Measurements from ENCODE around the gene GGCX. TPM values are rescaled to one million over a fixed set of nuclear protein-coding genes. Genes with fewer than 3 reads are reported as not detected.
"Not testable (repeated sequence)": the region's sequence is repeated elsewhere in the genome, so short reads cannot be mapped to it uniquely, and the experiment has no call there.

GGCX gene
- polyA plus RNA-seq, 3 donors = 9.0 to 31.3 (median 25.5) TPM

DNA sequence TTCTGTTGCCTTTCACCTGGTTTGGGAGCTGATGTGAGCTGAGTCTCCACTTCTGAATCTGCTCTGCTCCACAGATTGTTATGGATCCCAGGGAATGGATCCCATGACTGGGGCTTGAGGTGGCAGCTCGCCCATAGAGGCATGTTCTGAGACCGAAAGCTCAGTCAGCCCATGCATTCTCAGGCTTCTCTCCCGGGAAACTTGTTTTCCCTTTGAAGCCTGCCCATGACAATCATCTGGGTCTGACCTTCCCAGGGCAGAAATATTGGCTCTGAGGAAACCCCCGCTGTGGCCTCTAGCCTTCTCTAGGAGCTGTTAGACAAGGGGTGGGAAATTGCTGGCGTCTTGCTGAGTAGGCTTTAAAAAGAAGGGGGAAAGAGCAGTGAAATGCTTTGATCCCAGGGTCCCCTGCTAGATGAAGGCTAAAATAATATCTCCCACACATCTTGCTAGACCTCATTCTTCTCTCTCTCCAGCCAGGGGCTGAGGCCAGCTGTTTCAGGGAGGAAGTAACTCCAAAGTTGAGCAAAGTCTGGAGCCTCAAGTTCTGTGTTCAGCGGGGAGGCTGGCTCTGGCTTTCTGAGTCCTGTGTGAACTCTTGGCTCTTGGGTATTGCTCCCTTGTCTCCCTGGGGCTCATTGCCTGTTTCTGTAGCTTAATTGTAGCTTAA is 18.1 kb upstream of the GGCX start:
- H3K27ac ChIP-seq (ENCODE audit: low read depth, low read length) = no peak overlapping the region
- WGBS, 3 donors = 30 to 37% (median 36%) methylated on average over 6 of the region's 6 CpGs

DNA sequence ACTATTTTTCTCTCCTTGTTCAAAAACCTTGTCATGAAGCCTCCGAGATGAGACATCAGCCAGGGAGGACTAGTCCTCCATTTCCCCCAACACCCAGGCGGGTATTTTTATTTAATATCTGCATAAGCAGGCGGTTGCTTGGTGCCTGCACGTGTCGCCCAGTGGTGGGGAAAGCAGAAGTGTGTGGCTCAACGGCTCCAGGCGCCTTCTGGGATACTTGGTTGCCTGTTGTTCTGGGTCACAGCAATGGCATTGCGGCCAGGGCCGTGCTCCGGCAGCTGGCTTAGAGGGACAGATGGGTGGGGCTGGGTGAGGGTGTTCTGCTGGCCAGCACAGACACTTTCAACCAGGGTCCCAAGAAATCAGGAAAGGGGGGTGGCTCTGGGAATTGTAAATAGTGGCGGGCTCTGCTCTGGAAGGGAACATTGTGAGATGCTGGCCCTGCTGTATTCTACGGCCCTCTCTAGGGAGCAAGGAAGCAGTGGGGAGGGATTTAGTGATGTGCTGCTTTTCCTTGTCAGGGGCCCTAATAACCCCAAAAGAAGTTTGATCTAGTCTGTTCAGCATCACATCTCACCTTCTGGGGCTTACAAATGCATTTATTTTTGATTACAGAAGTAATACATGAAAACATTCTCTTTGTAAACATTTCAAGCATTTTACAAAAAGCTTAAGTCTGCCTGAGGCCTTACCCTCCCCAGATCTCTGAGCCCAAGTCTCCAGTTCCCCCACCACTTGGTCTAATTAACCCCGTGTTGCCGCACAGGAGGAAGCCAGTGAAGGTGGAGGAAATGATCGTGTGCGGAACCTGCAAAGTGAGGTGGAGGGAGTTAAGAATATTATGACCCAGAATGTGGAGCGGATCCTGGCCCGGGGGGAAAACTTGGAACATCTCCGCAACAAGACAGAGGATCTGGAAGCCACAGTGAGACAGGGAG is 17.2 kb upstream of the GGCX start:
- no peak overlapping the region for H3K27ac ChIP-seq (ENCODE audit: low read depth, low read length)
- 18 to 28% (median 27%) methylated on average over 19 of the region's 19 CpGs for WGBS, 3 donors

GRCh38 chr2:85577386-85578242 is 16.3 kb upstream of the GGCX start, which contains the start of gene VAMP8:
Gene VAMP8, plus strand, starts transcription at chr2:85577586. Its CDS starts 61 bp downstream, at chr2:85577647.
- H3K27ac ChIP-seq (ENCODE audit: low read depth, low read length) = no peak within 1 kb of the TSS

GRCh38 chr2:85577063-85577385 is 15.7 kb upstream of the GGCX start:
- no peak overlapping the region for H3K27ac ChIP-seq (ENCODE audit: low read depth, low read length)

More at GRCh38 chr2:85577386-85578242, 16.3 kb upstream of the GGCX start, which contains the start of gene VAMP8:
- 11 to 24% (median 19%) methylated on average over 19 of the region's 19 CpGs for WGBS, 3 donors

GRCh38 chr2:85575739-85576138 is 14.4 kb upstream of the GGCX start:
- 76 to 92% (median 92%) methylated on average over 8 of the region's 8 CpGs for WGBS, 3 donors
- H3K27ac ChIP-seq (ENCODE audit: low read depth, low read length) = no peak overlapping the region

More at GRCh38 chr2:85577063-85577385, 15.7 kb upstream of the GGCX start:
- WGBS, 3 donors = 36 to 55% (median 49%) methylated on average over 3 of the region's 3 CpGs

DNA sequence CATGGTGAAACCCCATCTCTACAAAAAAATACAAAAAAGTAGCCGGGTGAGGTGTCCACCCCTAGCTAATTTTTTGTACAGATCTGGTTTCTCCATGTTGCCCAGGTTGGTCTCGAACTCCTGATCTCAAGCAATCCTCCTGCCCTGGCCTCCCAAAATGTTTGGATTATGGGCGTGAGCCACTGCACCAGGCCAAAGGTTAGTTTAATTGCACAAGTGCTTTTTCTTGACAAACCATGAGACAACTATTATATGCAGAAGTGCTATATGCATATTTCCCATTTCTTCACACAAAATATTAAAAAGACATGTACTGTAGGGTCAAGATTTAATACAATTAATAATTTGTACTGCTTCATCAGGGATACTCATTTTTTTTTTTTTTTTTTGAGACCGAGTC is 5.0 kb upstream of the GGCX start:
- no peak overlapping the region for H3K27ac ChIP-seq (ENCODE audit: low read depth, low read length)
- 74 to 87% (median 81%) methylated on average over 4 of the region's 4 CpGs for WGBS, 3 donors

- 84 to 90% (median 85%) methylated on average over 5 of the region's 5 CpGs for WGBS, 3 donors
- H3K27ac ChIP-seq (ENCODE audit: low read depth, low read length) = no peak overlapping the region
Observed at GRCh38 chr2:85564144-85564563, 2.9 kb upstream of the GGCX start.

GRCh38 chr2:85560812-85561279 is 447 bp downstream of the GGCX start:
- 2 to 6% (median 5%) methylated on average over 14 of the region's 14 CpGs for WGBS, 3 donors
- H3K27ac ChIP-seq (ENCODE audit: low read depth, low read length) = no peak overlapping the region

GRCh38 chr2:85560403-85560726 is 928 bp downstream of the GGCX start:
- H3K27ac ChIP-seq (ENCODE audit: low read depth, low read length) = not testable (repeated sequence)
- WGBS, 3 donors = 61 to 82% (median 81%) methylated on average over 12 of the region's 12 CpGs

DNA sequence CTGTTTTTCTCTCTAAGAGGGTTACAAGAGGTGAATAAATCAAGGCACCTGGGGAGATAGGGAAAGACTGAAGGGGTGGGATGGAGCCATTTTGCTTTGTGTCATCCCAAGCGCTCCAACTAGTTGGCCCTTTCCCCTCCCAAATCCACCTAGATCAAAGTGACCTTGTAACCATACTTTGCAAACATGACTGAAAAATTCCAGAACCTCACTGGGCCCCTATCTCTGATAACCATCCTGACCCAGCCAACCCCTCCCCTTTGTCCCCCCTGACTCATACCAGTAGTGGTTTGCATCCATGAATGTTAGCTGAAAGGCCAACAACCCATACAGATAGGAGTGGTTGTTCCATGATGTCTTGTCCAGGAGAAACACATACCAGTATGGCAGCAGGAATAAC is 3.1 kb downstream of the GGCX start:
- H3K27ac ChIP-seq (ENCODE audit: low read depth, low read length) = no peak overlapping the region
- 94 to 100% (median 100%) methylated on average over 1 of the region's 1 CpG for WGBS, 3 donors

GRCh38 chr2:85557130-85557529 is 4.2 kb downstream of the GGCX start:
- WGBS, 3 donors = 92 to 94% (median 93%) methylated on average over 5 of the region's 5 CpGs
- H3K27ac ChIP-seq (ENCODE audit: low read depth, low read length) = no peak overlapping the region

GRCh38 chr2:85554980-85555612 is 6.2 kb downstream of the GGCX start:
- 91 to 98% (median 92%) methylated on average over 3 of the region's 3 CpGs for WGBS, 3 donors
- no peak overlapping the region for H3K27ac ChIP-seq (ENCODE audit: low read depth, low read length)

DNA sequence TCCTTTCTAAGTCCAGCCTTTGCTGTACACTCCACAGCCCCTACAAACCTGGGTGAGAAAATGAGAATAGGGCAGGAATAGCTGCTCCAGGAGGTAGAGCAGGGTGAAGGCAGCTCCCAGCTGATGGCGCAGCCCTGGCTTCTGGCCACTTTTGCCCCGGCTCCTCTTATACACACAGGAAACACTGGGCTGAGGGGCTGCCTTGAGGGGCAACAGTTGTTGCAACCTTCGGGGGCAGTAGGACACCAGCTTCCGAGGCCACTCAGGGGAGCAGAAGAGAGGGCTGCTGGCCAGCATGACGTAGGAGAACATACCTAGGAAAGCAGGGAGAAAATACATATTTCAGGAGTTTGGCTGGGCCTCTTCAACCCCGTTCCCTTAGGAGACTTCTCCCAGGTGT is 8.1 kb downstream of the GGCX start:
- H3K27ac ChIP-seq (ENCODE audit: low read depth, low read length) = no peak overlapping the region
- WGBS, 3 donors = 80 to 83% (median 82%) methylated on average over 6 of the region's 6 CpGs

DNA sequence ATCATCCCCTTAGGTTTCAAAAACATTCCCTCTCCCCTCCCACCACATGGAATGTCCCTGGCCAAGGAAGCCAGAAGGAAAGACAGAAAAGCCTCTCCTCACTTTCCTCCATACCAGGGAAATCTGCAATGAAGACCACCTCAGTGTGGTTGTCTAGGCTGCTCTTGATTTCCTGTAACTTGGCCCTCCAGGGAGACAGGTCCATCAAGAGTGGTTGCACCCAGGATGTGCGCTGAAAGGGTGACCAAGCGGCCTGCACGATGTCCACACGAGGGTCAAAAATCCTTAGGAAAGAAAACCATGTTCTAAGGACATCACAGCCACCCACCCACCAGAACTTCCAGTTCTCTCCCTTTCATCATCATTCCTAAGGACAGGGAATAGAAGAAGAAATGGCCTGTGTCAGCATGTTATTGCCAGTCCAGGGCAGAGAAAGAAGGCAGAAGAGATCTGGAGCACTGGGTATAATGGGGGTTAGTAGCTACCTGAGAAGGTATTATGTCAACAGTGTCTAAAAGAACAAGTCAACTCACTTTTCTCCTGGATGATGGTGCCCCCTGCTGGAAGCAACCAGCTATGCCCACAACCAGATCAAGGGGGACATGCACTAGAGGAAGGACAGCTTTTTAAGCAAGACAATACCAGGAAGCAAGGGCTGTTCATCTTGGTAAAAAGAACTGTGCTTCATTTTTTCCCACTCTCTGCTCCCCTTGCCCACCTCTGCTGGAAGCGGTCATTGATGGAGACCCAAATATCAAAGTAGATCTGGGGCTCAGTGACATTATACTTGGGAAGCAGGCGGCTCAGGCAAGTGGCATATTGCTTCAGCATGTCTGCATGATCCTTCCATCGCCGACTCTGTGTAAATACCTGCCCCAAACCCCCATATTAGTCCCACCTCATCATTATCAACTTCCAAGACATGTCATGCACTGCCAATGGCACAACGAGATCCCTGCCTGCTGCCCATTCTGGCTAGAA is 9.3 kb downstream of the GGCX start:
- 59 to 71% (median 69%) methylated on average over 9 of the region's 9 CpGs for WGBS, 3 donors
- H3K27ac ChIP-seq (ENCODE audit: low read depth, low read length) = no peak overlapping the region

GRCh38 chr2:85550486-85550885 is 10.8 kb downstream of the GGCX start:
- WGBS, 3 donors = 52 to 90% (median 70%) methylated on average over 10 of the region's 10 CpGs
- no peak overlapping the region for H3K27ac ChIP-seq (ENCODE audit: low read depth, low read length)

DNA sequence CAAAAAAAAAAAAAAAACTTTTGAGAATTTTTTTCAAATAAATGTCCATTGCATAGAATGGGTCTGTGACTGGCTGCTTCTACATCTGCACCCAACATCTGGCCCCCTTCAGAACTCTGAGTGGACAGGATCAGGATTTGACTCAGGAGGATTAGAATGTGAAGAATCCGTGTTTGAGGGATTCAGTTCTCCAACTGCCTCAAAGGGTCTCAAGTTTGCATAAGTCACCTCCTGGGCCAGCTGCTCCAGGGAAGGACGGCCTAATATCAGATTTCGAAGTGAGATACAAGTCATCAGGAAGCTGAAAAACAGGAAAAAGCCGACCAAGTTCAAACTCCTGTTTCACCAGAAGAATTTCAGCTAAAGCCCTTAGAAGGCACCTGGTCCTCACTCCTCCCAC is 11.5 kb downstream of the GGCX start:
- no peak overlapping the region for H3K27ac ChIP-seq (ENCODE audit: low read depth, low read length)
- WGBS, 3 donors = 45 to 51% (median 48%) methylated on average over 4 of the region's 4 CpGs

GRCh38 chr2:85549095-85549494 is 12.2 kb downstream of the GGCX start:
- WGBS, 3 donors = 88 to 93% (median 92%) methylated on average over 10 of the region's 10 CpGs
- no peak overlapping the region for H3K27ac ChIP-seq (ENCODE audit: low read depth, low read length)

All from adipose tissue (tissue), 3 donors.